Hepatocyte (in vitro differentiated cells): ENCODE results near the gene PPP2R2C.

ENCODE experiments used
- EZH2phosphoT487 ChIP-seq: fragments of 200-600 bp; sonication (generic); IDR thresholded peaks from one replicate; pipeline ENCODE4 v1.6.1; 2018; ENCODE audit warnings: antibody characterized with exemption, mild to moderate bottlenecking, low read depth, moderate library complexity; ENCODE audit not compliant: unreplicated experiment, severe bottlenecking
- TF ChIP-seq, protein P1 (sequence below): fragments of 200-600 bp; sonication (generic); IDR thresholded peaks from 2 replicates; pipeline ENCODE4 v1.5.1; 2016; ENCODE audit warnings: antibody characterized with exemption, mild to moderate bottlenecking; ENCODE audit not compliant: poor library complexity

DNA sequence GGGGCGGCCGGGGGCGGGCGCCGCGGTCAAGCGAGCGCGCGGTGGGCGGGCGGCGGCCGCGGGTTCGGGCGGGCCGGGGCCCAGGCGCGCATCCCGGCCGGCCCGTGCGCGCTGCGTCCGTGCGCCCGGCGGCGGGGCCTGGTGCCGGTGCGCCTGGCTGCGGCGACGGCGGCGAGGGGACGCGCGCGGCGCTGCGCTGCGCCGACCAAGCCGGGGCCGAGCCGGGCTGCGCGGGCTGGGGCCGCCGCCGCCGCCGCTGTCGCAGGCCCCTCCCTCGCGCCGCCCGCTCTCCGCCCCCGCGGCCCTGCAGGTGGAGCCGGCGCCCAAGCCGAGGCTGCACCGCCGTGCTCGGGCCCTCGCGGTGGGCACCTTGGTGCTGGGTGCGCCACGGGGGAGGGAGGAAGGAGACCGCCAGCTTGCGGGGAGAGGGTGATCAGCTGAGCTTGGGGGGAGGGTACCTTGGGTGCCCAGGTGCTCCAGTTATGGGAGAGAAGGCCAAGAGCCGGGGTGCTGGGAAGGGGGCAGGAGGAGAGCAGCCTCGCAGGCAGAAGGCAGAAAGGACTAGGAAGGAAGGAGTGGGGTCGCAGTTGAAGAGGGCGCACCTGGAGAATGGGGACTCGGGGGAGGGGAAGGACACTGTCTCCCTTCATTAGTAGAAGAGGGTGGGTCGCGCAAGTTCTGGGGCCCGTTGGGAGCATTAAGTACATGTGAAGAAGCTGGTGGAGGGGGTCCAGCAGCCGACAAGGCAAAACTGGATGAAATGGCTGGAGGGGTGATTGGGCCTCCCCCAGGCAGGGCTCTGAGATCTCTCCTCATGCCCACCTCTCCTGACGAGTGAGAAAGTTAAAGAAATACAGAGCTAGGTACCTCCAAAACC lies at the start of gene PPP2R2C:
- no peak for TF ChIP-seq EZH2phosphoT487
- TF ChIP-seq, protein P1, sequence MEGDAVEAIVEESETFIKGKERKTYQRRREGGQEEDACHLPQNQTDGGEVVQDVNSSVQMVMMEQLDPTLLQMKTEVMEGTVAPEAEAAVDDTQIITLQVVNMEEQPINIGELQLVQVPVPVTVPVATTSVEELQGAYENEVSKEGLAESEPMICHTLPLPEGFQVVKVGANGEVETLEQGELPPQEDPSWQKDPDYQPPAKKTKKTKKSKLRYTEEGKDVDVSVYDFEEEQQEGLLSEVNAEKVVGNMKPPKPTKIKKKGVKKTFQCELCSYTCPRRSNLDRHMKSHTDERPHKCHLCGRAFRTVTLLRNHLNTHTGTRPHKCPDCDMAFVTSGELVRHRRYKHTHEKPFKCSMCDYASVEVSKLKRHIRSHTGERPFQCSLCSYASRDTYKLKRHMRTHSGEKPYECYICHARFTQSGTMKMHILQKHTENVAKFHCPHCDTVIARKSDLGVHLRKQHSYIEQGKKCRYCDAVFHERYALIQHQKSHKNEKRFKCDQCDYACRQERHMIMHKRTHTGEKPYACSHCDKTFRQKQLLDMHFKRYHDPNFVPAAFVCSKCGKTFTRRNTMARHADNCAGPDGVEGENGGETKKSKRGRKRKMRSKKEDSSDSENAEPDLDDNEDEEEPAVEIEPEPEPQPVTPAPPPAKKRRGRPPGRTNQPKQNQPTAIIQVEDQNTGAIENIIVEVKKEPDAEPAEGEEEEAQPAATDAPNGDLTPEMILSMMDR, result no peak
